NCI-H510A (cell line): Measurements from ENCODE around the gene NPAS2.

Source experiments
- DNase-seq: peaks from one replicate; lab custom pipeline; 2025; lab: John Stamatoyannopoulos, UW

NPAS2 gene

GRCh38 chr2:101012054-101012705 lies 192.2 kb downstream of the NPAS2 start:
- DNase-seq, result no peak

- DNase-seq, result no peak
Measured at GRCh38 chr2:101012706-101013181, 192.8 kb downstream of the NPAS2 start.

GRCh38 chr2:101014264-101014857 lies 194.4 kb downstream of the NPAS2 start:
- DNase-seq, result no peak

- DNase-seq, result no peak
Measured at GRCh38 chr2:101017371-101017770, 197.4 kb downstream of the NPAS2 start.

GRCh38 chr2:101018934-101019333 lies 199.0 kb downstream of the NPAS2 start:
- DNase-seq, result no peak

GRCh38 chr2:101022221-101022620 lies 202.3 kb downstream of the NPAS2 start:
- DNase-seq, result no peak

- no peak for DNase-seq
Measured at GRCh38 chr2:101023327-101024107, 203.6 kb downstream of the NPAS2 start.

GRCh38 chr2:101025561-101025960 lies 205.6 kb downstream of the NPAS2 start:
- DNase-seq, result no peak

- no peak for DNase-seq
Measured at GRCh38 chr2:101026253-101026701, 206.3 kb downstream of the NPAS2 start.

- no peak for DNase-seq
Measured at GRCh38 chr2:101026923-101027469, 207.1 kb downstream of the NPAS2 start.

- no peak for DNase-seq
Measured at GRCh38 chr2:101027852-101028251, 207.9 kb downstream of the NPAS2 start.

GRCh38 chr2:101030866-101031554 lies 211.1 kb downstream of the NPAS2 start:
- no peak for DNase-seq

- no peak for DNase-seq
Measured at GRCh38 chr2:101032084-101032776, 212.3 kb downstream of the NPAS2 start.

GRCh38 chr2:101036562-101036961 lies 216.6 kb downstream of the NPAS2 start:
- no peak for DNase-seq

- no peak for DNase-seq
Measured at GRCh38 chr2:101037161-101037755, 217.3 kb downstream of the NPAS2 start.

- no peak for DNase-seq
Measured at GRCh38 chr2:101038455-101039255, 218.7 kb downstream of the NPAS2 start.

GRCh38 chr2:101040072-101040471 lies 220.1 kb downstream of the NPAS2 start:
- no peak for DNase-seq

GRCh38 chr2:101040761-101041160 lies 220.8 kb downstream of the NPAS2 start:
- DNase-seq, result no peak

- DNase-seq, result no peak
Measured at GRCh38 chr2:101041413-101041812, 221.5 kb downstream of the NPAS2 start.

GRCh38 chr2:101045330-101045729 lies 225.4 kb downstream of the NPAS2 start:
- no peak for DNase-seq
